ENCODE measurements around the gene GHITM.
"Not testable (repeated sequence)": the region's sequence is repeated elsewhere in the genome, so short reads cannot be mapped to it uniquely, and the experiment has no call there.

Gene GHITM

DNA sequence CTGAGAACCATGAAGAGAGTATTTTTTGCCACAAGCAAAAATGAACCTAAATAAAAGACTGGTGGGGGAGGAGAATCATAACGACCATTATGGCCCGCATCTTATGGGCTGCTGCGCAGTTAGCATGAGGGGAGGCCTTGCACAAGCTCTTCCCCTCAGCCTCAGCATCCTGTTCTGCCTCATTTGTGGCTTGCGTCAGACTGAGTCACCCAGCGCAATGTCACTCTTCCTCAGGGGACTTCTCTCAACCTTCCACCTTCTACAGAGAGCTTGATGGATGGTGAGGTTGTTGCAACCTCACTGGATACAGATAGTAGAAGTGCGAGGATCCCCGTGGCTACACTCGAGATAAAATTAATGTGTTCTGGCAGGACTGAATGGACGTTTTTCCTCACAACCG, 17.5 kb downstream of the GHITM start:
- Histone ChIP-seq H3K36me3 (ENCODE audit: insufficient read depth, low read length) (peaks cover 15% of the 10 kb centered on the region; the same call in 1 of the 2 replicates), H3K9ac (ENCODE audit: insufficient read length) (no peak overlapping the region), H3K9me3 (ENCODE audit: low read depth, low read length) (no peaks in the 10 kb centered on the region), H3K27ac (no peak overlapping the region), H3K4me3 (no peak overlapping the region)
- TF ChIP-seq FOXP2 (optimal IDR thresholded peaks at IDR 0.05; ENCODE audit: control extremely low read depth, extremely low read length, insufficient read depth) (no peak), EZH2 (IDR thresholded peaks at IDR 0.05) (no peak), POLR2AphosphoS5 (IDR thresholded peaks at IDR 0.05; ENCODE audit: borderline replicate concordance, low read depth, low read length) (no peak)
- DNase-seq (ENCODE audit: low read depth, low spot score), result no peak

DNA sequence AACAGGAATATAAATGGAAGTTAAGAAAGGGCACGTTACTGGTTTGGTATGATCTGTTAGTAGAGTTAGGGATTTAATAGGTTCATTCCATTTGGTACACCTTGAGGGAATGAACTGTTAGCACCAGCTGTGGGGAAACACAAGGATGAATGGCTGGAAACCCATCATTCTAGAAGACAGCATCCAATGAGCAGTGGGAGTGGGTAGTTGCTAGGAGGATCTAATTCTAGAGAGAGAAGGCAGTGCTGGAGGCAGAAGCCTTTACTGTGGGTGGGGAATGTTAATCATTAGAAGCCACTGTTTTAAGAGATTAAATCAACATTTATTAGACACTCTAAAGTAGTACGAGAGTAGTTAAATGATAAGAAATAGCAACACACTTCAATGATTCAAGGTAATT, 18.8 kb downstream of the GHITM start:
- TF ChIP-seq FOXP2 (optimal IDR thresholded peaks at IDR 0.05; ENCODE audit: control extremely low read depth, extremely low read length, insufficient read depth) (no peak), POLR2AphosphoS5 (IDR thresholded peaks at IDR 0.05; ENCODE audit: borderline replicate concordance, low read depth, low read length) (no peak), EZH2 (IDR thresholded peaks at IDR 0.05) (no peak)
- no peak overlapping the region for H3K9ac ChIP-seq (ENCODE audit: insufficient read length)
- no peak for DNase-seq (ENCODE audit: low read depth, low spot score)
- H3K36me3 ChIP-seq (ENCODE audit: insufficient read depth, low read length), result peaks cover 5% of the 10 kb centered on the region; the same call in 1 of the 2 replicates
- H3K27ac ChIP-seq, result no peak overlapping the region
- no peak overlapping the region for H3K4me3 ChIP-seq
- no peaks in the 10 kb centered on the region for H3K9me3 ChIP-seq (ENCODE audit: low read depth, low read length)

DNA sequence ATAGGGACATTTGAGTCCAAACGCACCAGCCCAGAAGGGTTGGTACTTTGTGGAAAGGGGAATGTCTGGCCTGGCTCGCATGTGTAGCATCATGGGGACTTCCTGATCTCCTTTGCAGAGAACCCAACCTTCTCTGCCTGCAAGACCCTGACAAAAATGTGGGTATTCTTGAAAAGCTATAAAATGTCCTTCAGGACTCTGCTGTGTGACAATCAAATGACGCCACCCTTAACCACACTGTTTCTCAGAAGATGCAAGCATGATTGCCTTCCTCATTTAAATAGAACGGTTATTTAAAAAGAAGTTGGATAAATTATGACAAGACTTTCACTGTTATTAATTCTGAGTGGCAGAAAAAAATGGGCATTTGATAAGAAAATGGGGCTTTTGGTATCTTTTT, 19.2 kb downstream of the GHITM start:
- TF ChIP-seq FOXP2 (optimal IDR thresholded peaks at IDR 0.05; ENCODE audit: control extremely low read depth, extremely low read length, insufficient read depth), result no peak
- TF ChIP-seq POLR2AphosphoS5 (IDR thresholded peaks at IDR 0.05; ENCODE audit: borderline replicate concordance, low read depth, low read length), result no peak
- no peak for TF ChIP-seq EZH2 (IDR thresholded peaks at IDR 0.05)
- no peak for DNase-seq (ENCODE audit: low read depth, low spot score)
- Histone ChIP-seq H3K4me3 (no peak overlapping the region), H3K9ac (ENCODE audit: insufficient read length) (no peak overlapping the region), H3K27ac (no peak overlapping the region), H3K9me3 (ENCODE audit: low read depth, low read length) (no peaks in the 10 kb centered on the region), H3K36me3 (ENCODE audit: insufficient read depth, low read length) (no peaks in the 10 kb centered on the region; the same call in 1 of the 2 replicates)

- Histone ChIP-seq H3K36me3 (ENCODE audit: insufficient read depth, low read length) (no peaks in the 10 kb centered on the region), H3K9me3 (ENCODE audit: low read depth, low read length) (no peaks in the 10 kb centered on the region), H3K27ac (no peak overlapping the region), H3K9ac (ENCODE audit: insufficient read length) (no peak overlapping the region), H3K4me3 (no peak overlapping the region)
- TF ChIP-seq EZH2 (IDR thresholded peaks at IDR 0.05) (no peak), FOXP2 (optimal IDR thresholded peaks at IDR 0.05; ENCODE audit: control extremely low read depth, extremely low read length, insufficient read depth) (no peak), POLR2AphosphoS5 (IDR thresholded peaks at IDR 0.05; ENCODE audit: borderline replicate concordance, low read depth, low read length) (no peak)
- no peak for DNase-seq (ENCODE audit: low read depth, low spot score)
These were observed 19.9 kb downstream of the GHITM start for GRCh38 chr10:84159076-84159685.

DNA sequence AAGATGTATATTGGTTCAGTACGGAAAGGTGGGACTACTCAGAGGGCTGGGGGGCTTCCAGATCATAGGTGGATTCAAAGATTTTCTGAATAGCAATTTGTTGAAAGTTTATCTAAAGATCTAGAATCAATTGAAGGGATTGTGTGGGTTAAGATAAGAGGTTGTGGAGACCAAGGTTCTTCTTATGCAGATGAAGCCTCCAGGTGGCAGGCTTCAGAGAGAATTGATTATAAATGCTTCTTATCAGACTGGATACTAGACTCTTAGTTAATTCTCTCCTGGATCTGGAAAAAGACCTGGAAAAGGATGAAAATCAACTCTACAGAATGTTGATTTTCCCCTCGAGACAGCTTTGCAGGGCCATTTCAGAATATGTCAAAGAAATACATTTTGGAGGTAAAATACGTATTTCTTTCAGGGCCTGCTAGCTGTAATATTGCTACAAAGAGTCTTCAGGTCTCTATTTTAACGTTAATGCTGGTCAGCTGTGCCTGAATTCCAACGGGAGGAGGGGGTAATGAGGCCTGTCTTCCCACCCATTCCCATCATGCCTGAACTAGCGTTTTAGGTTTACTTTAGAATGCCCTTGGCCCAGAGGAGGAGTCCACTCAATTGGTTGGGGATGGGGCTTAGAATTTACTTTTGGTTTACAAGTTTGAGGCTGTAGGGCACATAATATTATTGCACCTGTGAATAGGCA, 21.5 kb downstream of the GHITM start:
- no peak overlapping the region for H3K9ac ChIP-seq (ENCODE audit: insufficient read length)
- no peak for TF ChIP-seq POLR2AphosphoS5 (IDR thresholded peaks at IDR 0.05; ENCODE audit: borderline replicate concordance, low read depth, low read length)
- no peak for TF ChIP-seq EZH2 (IDR thresholded peaks at IDR 0.05)
- no peak for TF ChIP-seq FOXP2 (optimal IDR thresholded peaks at IDR 0.05; ENCODE audit: control extremely low read depth, extremely low read length, insufficient read depth)
- no peak for DNase-seq (ENCODE audit: low read depth, low spot score)
- H3K27ac ChIP-seq, result no peak overlapping the region
- H3K36me3 ChIP-seq (ENCODE audit: insufficient read depth, low read length), result no peaks in the 10 kb centered on the region
- H3K4me3 ChIP-seq, result no peak overlapping the region
- no peaks in the 10 kb centered on the region for H3K9me3 ChIP-seq (ENCODE audit: low read depth, low read length)

GRCh38 chr10:84163996-84164395, 24.7 kb downstream of the GHITM start:
- DNase-seq (ENCODE audit: low read depth, low spot score), result no peak
- TF ChIP-seq FOXP2 (optimal IDR thresholded peaks at IDR 0.05; ENCODE audit: control extremely low read depth, extremely low read length, insufficient read depth) (no peak), EZH2 (IDR thresholded peaks at IDR 0.05) (no peak), POLR2AphosphoS5 (IDR thresholded peaks at IDR 0.05; ENCODE audit: borderline replicate concordance, low read depth, low read length) (no peak)
- Histone ChIP-seq H3K27ac (no peak overlapping the region), H3K36me3 (ENCODE audit: insufficient read depth, low read length) (no peaks in the 10 kb centered on the region), H3K9ac (ENCODE audit: insufficient read length) (no peak overlapping the region), H3K4me3 (no peak overlapping the region), H3K9me3 (ENCODE audit: low read depth, low read length) (no peaks in the 10 kb centered on the region)

- no peaks in the 10 kb centered on the region for H3K36me3 ChIP-seq (ENCODE audit: insufficient read depth, low read length)
- no peak overlapping the region for H3K4me3 ChIP-seq
- TF ChIP-seq POLR2AphosphoS5 (IDR thresholded peaks at IDR 0.05; ENCODE audit: borderline replicate concordance, low read depth, low read length) (no peak), FOXP2 (optimal IDR thresholded peaks at IDR 0.05; ENCODE audit: control extremely low read depth, extremely low read length, insufficient read depth) (no peak), EZH2 (IDR thresholded peaks at IDR 0.05) (no peak)
- H3K9me3 ChIP-seq (ENCODE audit: low read depth, low read length), result no peaks in the 10 kb centered on the region
- no peak for DNase-seq (ENCODE audit: low read depth, low spot score)
- H3K9ac ChIP-seq (ENCODE audit: insufficient read length), result no peak overlapping the region
- H3K27ac ChIP-seq, result no peak overlapping the region
These were observed 25.1 kb downstream of the GHITM start for GRCh38 chr10:84164442-84164841.

GRCh38 chr10:84166620-84167288, 27.4 kb downstream of the GHITM start:
- Histone ChIP-seq H3K9me3 (ENCODE audit: low read depth, low read length) (no peaks in the 10 kb centered on the region), H3K4me3 (no peak overlapping the region), H3K36me3 (ENCODE audit: insufficient read depth, low read length) (no peaks in the 10 kb centered on the region), H3K27ac (no peak overlapping the region), H3K9ac (ENCODE audit: insufficient read length) (no peak overlapping the region)
- no peak for DNase-seq (ENCODE audit: low read depth, low spot score)
- no peak for TF ChIP-seq POLR2AphosphoS5 (IDR thresholded peaks at IDR 0.05; ENCODE audit: borderline replicate concordance, low read depth, low read length)
- TF ChIP-seq FOXP2 (optimal IDR thresholded peaks at IDR 0.05; ENCODE audit: control extremely low read depth, extremely low read length, insufficient read depth), result no peak
- no peak for TF ChIP-seq EZH2 (IDR thresholded peaks at IDR 0.05)

- H3K9ac ChIP-seq (ENCODE audit: insufficient read length); H3K36me3 ChIP-seq (ENCODE audit: insufficient read depth, low read length); DNase-seq (ENCODE audit: low read depth, low spot score); H3K9me3 ChIP-seq (ENCODE audit: low read depth, low read length); H3K4me3 ChIP-seq; H3K27ac ChIP-seq: not testable (repeated sequence)
These were observed 28.0 kb downstream of the GHITM start for GRCh38 chr10:84167289-84167653.

GRCh38 chr10:84168382-84168781, 29.1 kb downstream of the GHITM start:
- not testable (repeated sequence) for H3K36me3 ChIP-seq (ENCODE audit: insufficient read depth, low read length); H3K9me3 ChIP-seq (ENCODE audit: low read depth, low read length); H3K27ac ChIP-seq; H3K4me3 ChIP-seq; DNase-seq (ENCODE audit: low read depth, low spot score); H3K9ac ChIP-seq (ENCODE audit: insufficient read length)

GRCh38 chr10:84171237-84171636, 31.9 kb downstream of the GHITM start:
- not testable (repeated sequence) for DNase-seq (ENCODE audit: low read depth, low spot score); H3K9ac ChIP-seq (ENCODE audit: insufficient read length); H3K4me3 ChIP-seq; H3K9me3 ChIP-seq (ENCODE audit: low read depth, low read length); H3K36me3 ChIP-seq (ENCODE audit: insufficient read depth, low read length); H3K27ac ChIP-seq
